ENCODE results near the gene UBE2B.
"Not testable (repeated sequence)": the region's sequence is repeated elsewhere in the genome, so short reads cannot be mapped to it uniquely, and the experiment has no call there.

The UBE2B gene

GRCh38 chr5:134370871-134371833 is at the start of gene UBE2B:
Gene UBE2B (plus strand): TSS chr5:134371569. CDS start chr5:134371596, 27 bp downstream.
- H3K27me3 ChIP-seq (ENCODE audit: control insufficient read depth, insufficient read depth, low read length) = no peaks in the 10 kb centered on the region
- no peaks in the 10 kb centered on the region for H3K36me3 ChIP-seq (ENCODE audit: control insufficient read depth, insufficient read depth, low read length)
- peak within 1 kb of the TSS; percentile 95 for H3K4me3 ChIP-seq (ENCODE audit: low read length)
- WGBS (ENCODE audit: insufficient coverage, insufficient read length) = no CpG with 5 or more reads among the region's 74 CpGs
- DNase-seq (ENCODE audit: low read depth, low spot score) = peak; percentile 99
- no peak within 1 kb of the TSS for H3K27ac ChIP-seq (ENCODE audit: low read length)
- H3K9me3 ChIP-seq (ENCODE audit: control insufficient read depth, insufficient read depth, low read length) = no peaks in the 10 kb centered on the region
- no peaks in the 10 kb centered on the region; the same call in 1 of the 2 replicates for H3K4me1 ChIP-seq (ENCODE audit: control insufficient read depth, insufficient read depth, low read length)

GRCh38 chr5:134327327-134327726 is 44.0 kb upstream of the UBE2B start:
- H3K36me3 ChIP-seq (ENCODE audit: control insufficient read depth, insufficient read depth, low read length) = no peaks in the 10 kb centered on the region
- no peak for DNase-seq (ENCODE audit: low read depth, low spot score)
- no peak overlapping the region for H3K4me3 ChIP-seq (ENCODE audit: low read length)
- no peak overlapping the region for H3K27ac ChIP-seq (ENCODE audit: low read length)
- H3K9me3 ChIP-seq (ENCODE audit: control insufficient read depth, insufficient read depth, low read length) = no peaks in the 10 kb centered on the region
- H3K27me3 ChIP-seq (ENCODE audit: control insufficient read depth, insufficient read depth, low read length) = no peaks in the 10 kb centered on the region
- no peaks in the 10 kb centered on the region for H3K4me1 ChIP-seq (ENCODE audit: control insufficient read depth, insufficient read depth, low read length)

GRCh38 chr5:134328619-134329018 is 42.8 kb upstream of the UBE2B start:
- DNase-seq (ENCODE audit: low read depth, low spot score) = no peak
- no CpG with 5 or more reads among the region's 2 CpGs for WGBS (ENCODE audit: insufficient coverage, insufficient read length)

GRCh38 chr5:134336833-134337232 is 34.5 kb upstream of the UBE2B start:
- not testable (repeated sequence) for H3K4me3 ChIP-seq (ENCODE audit: low read length); H3K27me3 ChIP-seq (ENCODE audit: control insufficient read depth, insufficient read depth, low read length); H3K36me3 ChIP-seq (ENCODE audit: control insufficient read depth, insufficient read depth, low read length); DNase-seq (ENCODE audit: low read depth, low spot score); H3K27ac ChIP-seq (ENCODE audit: low read length); H3K4me1 ChIP-seq (ENCODE audit: control insufficient read depth, insufficient read depth, low read length); H3K9me3 ChIP-seq (ENCODE audit: control insufficient read depth, insufficient read depth, low read length)
- no CpG with 5 or more reads among the region's 6 CpGs for WGBS (ENCODE audit: insufficient coverage, insufficient read length)

More at GRCh38 chr5:134328619-134329018, 42.8 kb upstream of the UBE2B start:
- H3K4me1 ChIP-seq (ENCODE audit: control insufficient read depth, insufficient read depth, low read length) = no peaks in the 10 kb centered on the region
- H3K36me3 ChIP-seq (ENCODE audit: control insufficient read depth, insufficient read depth, low read length) = no peaks in the 10 kb centered on the region
- H3K9me3 ChIP-seq (ENCODE audit: control insufficient read depth, insufficient read depth, low read length) = no peaks in the 10 kb centered on the region
- H3K4me3 ChIP-seq (ENCODE audit: low read length) = no peak overlapping the region
- H3K27me3 ChIP-seq (ENCODE audit: control insufficient read depth, insufficient read depth, low read length) = no peaks in the 10 kb centered on the region
- H3K27ac ChIP-seq (ENCODE audit: low read length) = no peak overlapping the region

- WGBS (ENCODE audit: insufficient coverage, insufficient read length) = no CpG with 5 or more reads among the region's 3 CpGs
- not testable (repeated sequence) for H3K4me1 ChIP-seq (ENCODE audit: control insufficient read depth, insufficient read depth, low read length); H3K36me3 ChIP-seq (ENCODE audit: control insufficient read depth, insufficient read depth, low read length); H3K27ac ChIP-seq (ENCODE audit: low read length); DNase-seq (ENCODE audit: low read depth, low spot score); H3K27me3 ChIP-seq (ENCODE audit: control insufficient read depth, insufficient read depth, low read length); H3K4me3 ChIP-seq (ENCODE audit: low read length); H3K9me3 ChIP-seq (ENCODE audit: control insufficient read depth, insufficient read depth, low read length)
Observed at GRCh38 chr5:134343500-134343899, 27.9 kb upstream of the UBE2B start.

- no CpG with 5 or more reads among the region's 3 CpGs for WGBS (ENCODE audit: insufficient coverage, insufficient read length)
Observed at GRCh38 chr5:134345476-134345875, 25.9 kb upstream of the UBE2B start.

GRCh38 chr5:134345996-134346395 is 25.4 kb upstream of the UBE2B start:
- no peaks in the 10 kb centered on the region; the same call in none of the 2 replicates for H3K4me1 ChIP-seq (ENCODE audit: control insufficient read depth, insufficient read depth, low read length)
- no peak overlapping the region for H3K27ac ChIP-seq (ENCODE audit: low read length)
- H3K4me3 ChIP-seq (ENCODE audit: low read length) = no peak overlapping the region
- WGBS (ENCODE audit: insufficient coverage, insufficient read length) = no CpG with 5 or more reads among the region's 2 CpGs
- H3K36me3 ChIP-seq (ENCODE audit: control insufficient read depth, insufficient read depth, low read length) = no peaks in the 10 kb centered on the region
- no peaks in the 10 kb centered on the region for H3K9me3 ChIP-seq (ENCODE audit: control insufficient read depth, insufficient read depth, low read length)
- no peaks in the 10 kb centered on the region for H3K27me3 ChIP-seq (ENCODE audit: control insufficient read depth, insufficient read depth, low read length)
- DNase-seq (ENCODE audit: low read depth, low spot score) = no peak

More at GRCh38 chr5:134345476-134345875, 25.9 kb upstream of the UBE2B start:
- H3K9me3 ChIP-seq (ENCODE audit: control insufficient read depth, insufficient read depth, low read length); H3K4me1 ChIP-seq (ENCODE audit: control insufficient read depth, insufficient read depth, low read length); H3K36me3 ChIP-seq (ENCODE audit: control insufficient read depth, insufficient read depth, low read length); H3K4me3 ChIP-seq (ENCODE audit: low read length); DNase-seq (ENCODE audit: low read depth, low spot score); H3K27me3 ChIP-seq (ENCODE audit: control insufficient read depth, insufficient read depth, low read length); H3K27ac ChIP-seq (ENCODE audit: low read length): not testable (repeated sequence)

GRCh38 chr5:134349463-134349862 is 21.9 kb upstream of the UBE2B start:
- Histone ChIP-seq H3K9me3 (ENCODE audit: control insufficient read depth, insufficient read depth, low read length) (no peaks in the 10 kb centered on the region), H3K36me3 (ENCODE audit: control insufficient read depth, insufficient read depth, low read length) (no peaks in the 10 kb centered on the region), H3K4me1 (ENCODE audit: control insufficient read depth, insufficient read depth, low read length) (no peaks in the 10 kb centered on the region; the same call in 1 of the 2 replicates), H3K27ac (ENCODE audit: low read length) (no peak overlapping the region), H3K4me3 (ENCODE audit: low read length) (no peak overlapping the region), H3K27me3 (ENCODE audit: control insufficient read depth, insufficient read depth, low read length) (no peaks in the 10 kb centered on the region)
- no CpG with 5 or more reads among the region's 4 CpGs for WGBS (ENCODE audit: insufficient coverage, insufficient read length)
- no peak for DNase-seq (ENCODE audit: low read depth, low spot score)

GRCh38 chr5:134355681-134356080 is 15.7 kb upstream of the UBE2B start:
- no peaks in the 10 kb centered on the region for H3K9me3 ChIP-seq (ENCODE audit: control insufficient read depth, insufficient read depth, low read length)
- no peak overlapping the region for H3K27ac ChIP-seq (ENCODE audit: low read length)
- H3K4me3 ChIP-seq (ENCODE audit: low read length) = no peak overlapping the region
- 100% methylated on average over 1 of the region's 5 CpGs for WGBS (ENCODE audit: insufficient coverage, insufficient read length)
- no peaks in the 10 kb centered on the region for H3K4me1 ChIP-seq (ENCODE audit: control insufficient read depth, insufficient read depth, low read length)
- no peaks in the 10 kb centered on the region for H3K36me3 ChIP-seq (ENCODE audit: control insufficient read depth, insufficient read depth, low read length)
- H3K27me3 ChIP-seq (ENCODE audit: control insufficient read depth, insufficient read depth, low read length) = no peaks in the 10 kb centered on the region
- DNase-seq (ENCODE audit: low read depth, low spot score) = no peak

GRCh38 chr5:134365604-134366003 is 5.8 kb upstream of the UBE2B start:
- H3K4me1 ChIP-seq (ENCODE audit: control insufficient read depth, insufficient read depth, low read length) = no peaks in the 10 kb centered on the region; the same call in 1 of the 2 replicates
- no peaks in the 10 kb centered on the region for H3K27me3 ChIP-seq (ENCODE audit: control insufficient read depth, insufficient read depth, low read length)
- no peak overlapping the region for H3K27ac ChIP-seq (ENCODE audit: low read length)
- no peaks in the 10 kb centered on the region for H3K9me3 ChIP-seq (ENCODE audit: control insufficient read depth, insufficient read depth, low read length)
- no peaks in the 10 kb centered on the region for H3K36me3 ChIP-seq (ENCODE audit: control insufficient read depth, insufficient read depth, low read length)
- H3K4me3 ChIP-seq (ENCODE audit: low read length) = no peak overlapping the region
- no peak for DNase-seq (ENCODE audit: low read depth, low spot score)
- 100% methylated on average over 1 of the region's 1 CpG for WGBS (ENCODE audit: insufficient coverage, insufficient read length)

All from iPS DF 6.9 (cell line).